Ovary (tissue), 3 donors: ENCODE data around the gene PSME4.

Experiments
- POLR2A ChIP-seq: fragments of 450-650 bp; IDR thresholded peaks from one replicate; pipeline ENCODE4 v1.6.1; 2017; ENCODE audit warnings: antibody characterized with exemption, mild to moderate bottlenecking, moderate library complexity
- TF ChIP-seq, protein P1 (sequence below), 3 donors: fragments of 450-650 bp in 2 of 3; fragments of 200-600 bp in 1 of 3; IDR thresholded peaks; one replicate each; pipeline versions ENCODE4 v1.5.1 to v1.8.0; 2016 to 2022; ENCODE audit warnings: antibody characterized with exemption in 3 of 3, mild to moderate bottlenecking in 1 of 3
- donor health status: DM: no; HTN: no; CAD: no.

DNA sequence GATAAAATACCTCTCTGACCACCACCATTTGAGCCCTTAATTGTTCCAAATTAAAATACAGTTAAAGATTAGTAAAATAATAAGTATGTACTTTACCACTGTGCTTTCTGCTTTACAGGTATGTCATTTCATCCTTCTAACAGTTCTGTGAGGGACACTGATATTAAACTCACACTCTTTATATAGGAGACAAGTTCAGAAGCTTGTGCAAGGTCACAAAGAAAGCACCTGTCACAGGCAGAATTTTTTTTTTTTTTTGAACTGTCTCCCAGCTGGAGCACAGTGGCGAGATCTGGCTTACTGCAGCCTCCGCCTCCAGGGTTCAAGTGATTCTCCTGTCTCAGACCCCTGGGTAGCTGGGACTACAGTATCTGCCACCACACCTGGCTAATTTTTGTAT, 89.4 kb downstream of the PSME4 start:
- TF ChIP-seq POLR2A = no peak
- TF ChIP-seq, protein P1, sequence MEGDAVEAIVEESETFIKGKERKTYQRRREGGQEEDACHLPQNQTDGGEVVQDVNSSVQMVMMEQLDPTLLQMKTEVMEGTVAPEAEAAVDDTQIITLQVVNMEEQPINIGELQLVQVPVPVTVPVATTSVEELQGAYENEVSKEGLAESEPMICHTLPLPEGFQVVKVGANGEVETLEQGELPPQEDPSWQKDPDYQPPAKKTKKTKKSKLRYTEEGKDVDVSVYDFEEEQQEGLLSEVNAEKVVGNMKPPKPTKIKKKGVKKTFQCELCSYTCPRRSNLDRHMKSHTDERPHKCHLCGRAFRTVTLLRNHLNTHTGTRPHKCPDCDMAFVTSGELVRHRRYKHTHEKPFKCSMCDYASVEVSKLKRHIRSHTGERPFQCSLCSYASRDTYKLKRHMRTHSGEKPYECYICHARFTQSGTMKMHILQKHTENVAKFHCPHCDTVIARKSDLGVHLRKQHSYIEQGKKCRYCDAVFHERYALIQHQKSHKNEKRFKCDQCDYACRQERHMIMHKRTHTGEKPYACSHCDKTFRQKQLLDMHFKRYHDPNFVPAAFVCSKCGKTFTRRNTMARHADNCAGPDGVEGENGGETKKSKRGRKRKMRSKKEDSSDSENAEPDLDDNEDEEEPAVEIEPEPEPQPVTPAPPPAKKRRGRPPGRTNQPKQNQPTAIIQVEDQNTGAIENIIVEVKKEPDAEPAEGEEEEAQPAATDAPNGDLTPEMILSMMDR (IDR thresholded peaks at IDR 0.05) = no peak
